Skeletal muscle tissue (tissue), 4 donors: Measurements from ENCODE around the gene PRKCH. TPM values are rescaled to one million over a fixed set of nuclear protein-coding genes. Genes with fewer than 3 reads are reported as not detected.
A peak's percentile ranks its signal among the peaks of the same experiment; 100 is the strongest.

Experiments used
- H3K27ac ChIP-seq: one replicate; pipeline ENCODE4 v1.7.0; 2013; ENCODE audit warnings: mild to moderate bottlenecking, low read depth, low read length, inconsistent platforms
- H3K27me3 ChIP-seq, 3 donors: one replicate each; pipeline ENCODE4 v1.7.0; 2013; ENCODE audit warnings: low read length in 3 of 3; ENCODE audit not compliant: control insufficient read depth in 3 of 3, insufficient read depth in 3 of 3
- H3K36me3 ChIP-seq, 3 donors: one replicate each; pipeline ENCODE4 v1.7.0; 2013; ENCODE audit warnings: low read length in 3 of 3; ENCODE audit not compliant: control insufficient read depth in 3 of 3, insufficient read depth in 3 of 3
- H3K4me1 ChIP-seq, 3 donors: one replicate each; pipeline ENCODE4 v1.7.0; 2013; ENCODE audit warnings: low read length in 3 of 3, mild to moderate bottlenecking in 3 of 3; ENCODE audit not compliant: control insufficient read depth in 3 of 3, insufficient read depth in 3 of 3
- H3K4me3 ChIP-seq, 3 donors: one replicate each; pipeline ENCODE4 v1.7.0; 2013; ENCODE audit warnings: low read length in 3 of 3
- H3K9ac ChIP-seq, 3 donors: one replicate each; pipeline ENCODE4 v1.7.0; 2013; ENCODE audit warnings: low read length in 3 of 3, mild to moderate bottlenecking in 3 of 3, moderate library complexity in 2 of 3, low read depth in 1 of 3
- H3K9me3 ChIP-seq, 3 donors: one replicate each; pipeline ENCODE4 v1.7.0; 2013; ENCODE audit warnings: low read length in 3 of 3; ENCODE audit not compliant: control insufficient read depth in 3 of 3
- total RNA-seq: library from RNA; depleted of rRNA; stranded (reverse); fragments of >200 nt; gene quantifications from one replicate; pipeline ENCODE4 v1.2.3, GENCODE V29; 2014
- donor health status: Osteomylitis.

Gene PRKCH
- total RNA-seq, 1 donor from 2014 or later, result 32.4 TPM

DNA sequence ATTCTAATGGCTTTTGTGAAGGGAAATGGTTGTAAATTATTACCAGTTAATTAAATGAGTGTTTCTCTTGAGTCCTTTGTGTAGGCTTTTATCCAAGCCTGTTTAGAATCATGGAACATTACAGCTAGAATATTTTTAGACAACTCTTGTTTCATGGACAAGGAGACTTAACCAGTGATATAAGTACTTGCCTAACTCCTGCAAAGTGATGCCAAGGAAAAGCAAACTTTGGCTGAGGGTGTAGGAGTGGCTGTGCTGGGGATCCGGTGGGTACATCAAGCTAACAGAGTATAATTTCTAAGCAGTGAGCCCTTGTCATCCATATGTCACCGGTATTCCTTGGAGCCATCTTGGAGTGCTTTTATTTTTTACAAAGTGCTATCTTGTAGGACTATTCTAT lies 61.5 kb downstream of the PRKCH start:
- H3K27ac ChIP-seq, result no peak overlapping the region
- no peak overlapping the region for H3K9ac ChIP-seq
- H3K4me1 ChIP-seq, result peaks cover 11 to 18% (median 15%) of the 10 kb centered on the region in 3 donors
- no peaks in the 10 kb centered on the region for H3K27me3 ChIP-seq
- no peak overlapping the region for H3K4me3 ChIP-seq
- no peaks in the 10 kb centered on the region for H3K36me3 ChIP-seq
- no peaks in the 10 kb centered on the region for H3K9me3 ChIP-seq

- Histone ChIP-seq H3K9me3 (no peaks in the 10 kb centered on the region), H3K36me3 (no peaks in the 10 kb centered on the region), H3K9ac (no peak overlapping the region), H3K27me3 (no peaks in the 10 kb centered on the region), H3K4me1 (peaks cover 19 to 27% (median 19%) of the 10 kb centered on the region in 3 donors), H3K27ac (no peak overlapping the region), H3K4me3 (no peak overlapping the region)
These were observed 63.8 kb downstream of the PRKCH start for GRCh38 chr14:61385002-61385685.

DNA sequence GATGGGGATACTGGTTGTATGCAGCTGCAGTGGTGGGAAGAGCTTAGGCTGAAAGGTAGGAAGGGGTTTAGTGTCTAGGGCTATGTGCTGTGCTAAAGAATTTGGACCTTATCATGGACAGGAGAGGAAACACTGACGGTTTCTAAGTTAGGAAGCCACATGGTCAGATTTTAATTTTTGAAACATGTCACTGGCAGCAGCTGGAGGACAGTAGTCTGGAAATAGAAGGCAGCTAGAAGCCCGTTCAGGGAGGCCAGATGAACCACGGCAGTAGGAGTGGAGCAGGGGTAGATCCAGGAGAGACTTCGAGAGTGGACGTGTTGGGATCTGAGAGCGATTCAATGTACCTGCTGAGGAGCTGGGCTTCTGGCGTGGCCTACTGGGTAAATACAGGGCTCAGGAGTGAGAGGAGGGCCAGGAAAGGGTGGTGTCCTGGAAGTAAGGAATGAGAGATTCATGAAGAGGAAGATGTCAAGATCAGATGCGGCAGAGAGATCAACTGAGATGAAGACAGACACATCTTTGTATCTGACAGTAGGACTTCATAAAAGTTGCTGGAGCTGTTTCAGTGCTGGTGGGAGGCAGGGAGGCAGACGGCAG lies 64.9 kb downstream of the PRKCH start:
- no peaks in the 10 kb centered on the region for H3K27me3 ChIP-seq
- H3K9ac ChIP-seq, result no peak overlapping the region
- H3K36me3 ChIP-seq, result no peaks in the 10 kb centered on the region
- no peak overlapping the region for H3K27ac ChIP-seq
- H3K4me3 ChIP-seq, result no peak overlapping the region
- H3K4me1 ChIP-seq, result peaks cover 19 to 27% (median 19%) of the 10 kb centered on the region in 3 donors
- H3K9me3 ChIP-seq, result no peaks in the 10 kb centered on the region

DNA sequence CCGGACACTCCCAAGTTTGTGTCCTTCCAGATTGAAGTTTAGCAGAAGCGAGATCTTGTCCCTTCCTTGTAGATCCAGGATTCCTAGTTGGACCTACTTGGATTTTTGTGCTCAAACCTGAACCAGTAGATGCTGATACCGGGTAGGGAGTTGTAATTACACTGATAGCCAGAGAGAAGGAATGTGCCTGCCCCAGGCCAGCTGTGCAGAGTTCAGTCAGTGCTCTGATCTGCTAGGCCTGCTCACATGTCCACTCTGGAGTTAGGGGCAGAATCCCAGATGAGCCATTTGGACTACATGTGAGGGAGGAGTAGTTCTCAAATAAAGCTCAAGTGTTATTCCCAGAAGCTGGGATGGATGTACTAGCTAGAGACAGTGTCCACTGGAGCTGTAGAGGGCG lies 65.7 kb downstream of the PRKCH start:
- Histone ChIP-seq H3K4me3 (no peak overlapping the region), H3K9me3 (no peaks in the 10 kb centered on the region), H3K9ac (no peak overlapping the region), H3K27me3 (no peaks in the 10 kb centered on the region), H3K27ac (no peak overlapping the region), H3K4me1 (peaks cover 19 to 27% (median 19%) of the 10 kb centered on the region in 3 donors), H3K36me3 (no peaks in the 10 kb centered on the region)

- H3K27ac ChIP-seq, result peak overlapping the region; percentile 42
- H3K27me3 ChIP-seq, result no peaks in the 10 kb centered on the region
- peaks cover 13 to 22% (median 19%) of the 10 kb centered on the region in 3 donors for H3K4me1 ChIP-seq
These were observed 67.0 kb downstream of the PRKCH start for GRCh38 chr14:61388173-61388975.

DNA sequence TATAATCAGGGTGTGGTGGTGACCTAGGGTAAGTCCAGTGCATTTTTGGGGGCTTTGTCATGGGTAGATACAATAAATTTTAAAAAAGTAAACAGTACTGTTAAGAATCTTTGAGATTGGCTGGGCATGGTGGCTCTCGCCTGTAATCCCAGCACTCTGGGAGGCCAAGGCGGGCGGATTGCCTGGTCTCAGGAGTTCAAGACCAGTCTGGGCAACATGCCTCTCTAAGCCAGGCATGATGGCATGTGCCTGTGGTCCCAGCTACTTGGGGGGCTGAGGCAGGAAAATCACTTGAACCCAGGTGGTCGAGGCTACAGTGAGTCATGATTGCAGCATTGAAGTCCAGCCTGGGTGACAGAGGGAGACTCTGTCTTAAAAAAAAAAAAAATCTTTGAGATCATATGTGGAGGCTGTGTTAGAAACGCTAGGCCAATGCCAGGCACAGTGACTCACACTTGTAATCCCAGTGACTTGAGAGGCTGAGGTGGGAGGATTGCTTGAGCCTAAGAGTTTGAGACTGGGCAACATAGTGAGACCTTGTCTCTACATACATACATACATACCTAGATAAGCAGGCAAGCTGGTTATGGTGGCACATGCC lies 67.7 kb downstream of the PRKCH start:
- H3K9me3 ChIP-seq, result no peaks in the 10 kb centered on the region
- no peaks in the 10 kb centered on the region for H3K27me3 ChIP-seq
- H3K9ac ChIP-seq, result no peak overlapping the region
- no peaks in the 10 kb centered on the region for H3K36me3 ChIP-seq
- peak overlapping the region; percentile 42 for H3K27ac ChIP-seq
- H3K4me3 ChIP-seq, result no peak overlapping the region
- H3K4me1 ChIP-seq, result peaks cover 13 to 22% (median 19%) of the 10 kb centered on the region in 3 donors

More at GRCh38 chr14:61388173-61388975, 67.0 kb downstream of the PRKCH start:
- Histone ChIP-seq H3K4me3 (no peak overlapping the region), H3K36me3 (no peaks in the 10 kb centered on the region), H3K9ac (no peak overlapping the region), H3K9me3 (no peaks in the 10 kb centered on the region)

GRCh38 chr14:61391119-61391518 lies 69.7 kb downstream of the PRKCH start:
- Histone ChIP-seq H3K4me1 (peaks cover 13 to 24% (median 20%) of the 10 kb centered on the region in 3 donors), H3K4me3 (no peak overlapping the region), H3K9me3 (no peaks in the 10 kb centered on the region), H3K27ac (no peak overlapping the region), H3K36me3 (no peaks in the 10 kb centered on the region), H3K27me3 (no peaks in the 10 kb centered on the region), H3K9ac (no peak overlapping the region)

GRCh38 chr14:61392297-61392696 lies 70.9 kb downstream of the PRKCH start:
- Histone ChIP-seq H3K27ac (no peak overlapping the region), H3K36me3 (no peaks in the 10 kb centered on the region), H3K4me1 (peaks cover 6 to 14% (median 12%) of the 10 kb centered on the region in 3 donors), H3K4me3 (no peak overlapping the region), H3K27me3 (no peaks in the 10 kb centered on the region), H3K9me3 (no peaks in the 10 kb centered on the region), H3K9ac (no peak overlapping the region)

DNA sequence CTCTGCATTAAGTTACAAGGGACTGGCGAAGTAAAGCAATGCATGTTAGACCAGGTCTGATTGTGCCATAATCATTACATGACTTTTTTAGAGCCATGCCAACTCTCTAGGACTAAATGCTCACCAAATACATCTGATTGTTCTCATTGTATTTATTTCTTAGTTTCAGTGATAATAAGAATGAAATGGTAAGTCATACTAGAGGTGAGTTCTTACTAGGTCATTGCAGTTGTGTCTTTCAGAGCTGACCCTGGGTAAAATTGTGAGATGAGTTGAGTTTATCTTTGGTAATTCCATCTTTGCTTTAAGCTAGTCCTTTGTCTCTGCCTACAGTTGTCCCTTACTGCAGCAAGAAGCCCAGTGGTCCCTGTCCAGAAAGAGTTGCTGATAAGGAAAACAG lies 73.2 kb downstream of the PRKCH start:
- Histone ChIP-seq H3K4me1 (peaks cover 2 to 5% (median 4%) of the 10 kb centered on the region in 3 donors), H3K36me3 (no peaks in the 10 kb centered on the region), H3K9me3 (no peaks in the 10 kb centered on the region), H3K9ac (no peak overlapping the region), H3K4me3 (no peak overlapping the region), H3K27ac (no peak overlapping the region), H3K27me3 (no peaks in the 10 kb centered on the region)
